Vagina (tissue), 2 donors: Measurements from ENCODE around the gene SNRPB. TPM values are rescaled to one million over a fixed set of nuclear protein-coding genes. Genes with fewer than 3 reads are reported as not detected.

ENCODE experiments used
- DNase-seq, 2 donors: peaks; one replicate each; pipeline ENCODE4 v3.0.0-alpha.2; 2017; ENCODE audit errors: extremely low spot score in 2 of 2
- H3K27ac ChIP-seq: fragments of 200-600 bp; sonication (generic); one replicate; pipeline ENCODE4 v1.5.1; 2019
- H3K27me3 ChIP-seq: fragments of 200-600 bp; sonication (generic); one replicate; pipeline ENCODE4 v1.5.1; 2019
- H3K36me3 ChIP-seq, 2 donors: fragments of 200-600 bp; sonication (generic); one replicate each; pipeline ENCODE4 v1.5.1; 2017 to 2019
- H3K4me1 ChIP-seq: fragments of 200-600 bp; sonication (generic); one replicate; pipeline ENCODE4 v1.5.1; 2019
- H3K4me3 ChIP-seq, 2 donors: fragments of 200-600 bp; sonication (generic); 1 replicate in 1 of 2; 2 replicates in 1 of 2; pipeline ENCODE4 v1.5.1; 2016 to 2019
- H3K9me3 ChIP-seq: fragments of 200-600 bp; sonication (generic); one replicate; pipeline ENCODE4 v1.5.1; 2019
- CTCF ChIP-seq, 3 experiments: fragments of 450-650 bp in 2 of 3; fragments of 200-600 bp in 1 of 3; sonication (generic) in 1 of 3; IDR thresholded peaks; one replicate each; pipeline ENCODE4 v1.5.1; 2017 to 2019; ENCODE audit warnings: antibody characterized with exemption in 3 of 3, mild to moderate bottlenecking in 2 of 3, moderate library complexity in 2 of 3
- POLR2A ChIP-seq, 2 donors: fragments of 450-650 bp; IDR thresholded peaks; one replicate each; pipeline ENCODE4 v1.6.1; 2017; ENCODE audit warnings: antibody characterized with exemption in 2 of 2, mild to moderate bottlenecking in 2 of 2, moderate library complexity in 2 of 2
- POLR2AphosphoS5 ChIP-seq, 2 donors: sonication (generic); formaldehyde crosslinking; IDR thresholded peaks; one replicate each; pipeline ENCODE4 v1.9.0; 2017; ENCODE audit warnings: antibody characterized with exemption in 2 of 2, mild to moderate bottlenecking in 2 of 2, low read depth in 1 of 2; ENCODE audit not compliant: insufficient read depth in 1 of 2
- intact Hi-C: fragments of 100-400 bp; cut with DNase I; formaldehyde crosslinking; loops from one replicate; pipeline ENCODE4 v1.15.1; 2023
- total RNA-seq: library from RNA; depleted of rRNA; stranded (reverse); fragments of >200 nt; gene quantifications from one replicate; pipeline ENCODE4 v1.2.3, GENCODE V29; 2016

Gene SNRPB
- total RNA-seq, 1 donor from 2014 or later: 173 TPM

GRCh38 chr20:2458919-2459499 lies 11.6 kb downstream of the SNRPB start:
- Histone ChIP-seq H3K4me1 (no peaks in the 10 kb centered on the region), H3K36me3 (peaks cover 0 to 45% of the 10 kb centered on the region in 2 donors), H3K27ac (no peak overlapping the region), H3K27me3 (no peaks in the 10 kb centered on the region), H3K9me3 (no peaks in the 10 kb centered on the region), H3K4me3 (no peak overlapping the region)
- TF ChIP-seq POLR2A (IDR thresholded peaks at IDR 0.05) (no peak), CTCF (IDR thresholded peaks at IDR 0.05) (no peak), POLR2AphosphoS5 (IDR thresholded peaks at IDR 0.05; ENCODE audit: insufficient read depth in 1 of 2, low read depth in 1 of 2) (no peak)
- DNase-seq: no peak
- intact Hi-C loops: no loop called here

- no peak for TF ChIP-seq CTCF (IDR thresholded peaks at IDR 0.05)
- no peak for TF ChIP-seq POLR2AphosphoS5 (IDR thresholded peaks at IDR 0.05; ENCODE audit: insufficient read depth in 1 of 2, low read depth in 1 of 2)
- TF ChIP-seq POLR2A (IDR thresholded peaks at IDR 0.05): no peak
- Histone ChIP-seq H3K27ac (no peak overlapping the region), H3K27me3 (no peaks in the 10 kb centered on the region), H3K4me1 (no peaks in the 10 kb centered on the region), H3K36me3 (peaks cover 0 to 14% of the 10 kb centered on the region in 2 donors), H3K4me3 (no peak overlapping the region), H3K9me3 (no peaks in the 10 kb centered on the region)
- intact Hi-C loops: no loop called here
- DNase-seq: no peak
Observed at GRCh38 chr20:2455771-2456497, 14.7 kb downstream of the SNRPB start.

GRCh38 chr20:2453792-2454191 lies 16.8 kb downstream of the SNRPB start:
- no peak for DNase-seq
- TF ChIP-seq POLR2AphosphoS5 (IDR thresholded peaks at IDR 0.05; ENCODE audit: insufficient read depth in 1 of 2, low read depth in 1 of 2): no peak
- no peak for TF ChIP-seq CTCF (IDR thresholded peaks at IDR 0.05)
- no peak for TF ChIP-seq POLR2A (IDR thresholded peaks at IDR 0.05)
- Histone ChIP-seq H3K27ac (no peak overlapping the region), H3K4me1 (no peaks in the 10 kb centered on the region), H3K4me3 (no peak overlapping the region), H3K36me3 (no peaks in the 10 kb centered on the region), H3K9me3 (no peaks in the 10 kb centered on the region), H3K27me3 (no peaks in the 10 kb centered on the region)
- intact Hi-C loops: no loop called here

GRCh38 chr20:2451939-2452732 lies 18.5 kb downstream of the SNRPB start:
- H3K27ac ChIP-seq: no peak overlapping the region
- H3K36me3 ChIP-seq: no peaks in the 10 kb centered on the region
- no peak overlapping the region for H3K4me3 ChIP-seq
- H3K27me3 ChIP-seq: no peaks in the 10 kb centered on the region
- intact Hi-C loops: no loop called here
- no peaks in the 10 kb centered on the region for H3K4me1 ChIP-seq
- H3K9me3 ChIP-seq: no peaks in the 10 kb centered on the region
- no peak for DNase-seq
- TF ChIP-seq POLR2AphosphoS5 (IDR thresholded peaks at IDR 0.05; ENCODE audit: insufficient read depth in 1 of 2, low read depth in 1 of 2) (peak in 1 of 2 donors; percentile 29), POLR2A (IDR thresholded peaks at IDR 0.05) (no peak), CTCF (IDR thresholded peaks at IDR 0.05) (peak in 2 of 3 experiments; percentile 56 to 64)
